ENCODE data around the gene EPRS1. TPM values are rescaled to one million over a fixed set of nuclear protein-coding genes. Genes with fewer than 3 reads are reported as not detected.
"Not testable (repeated sequence)": the region's sequence is repeated elsewhere in the genome, so short reads cannot be mapped to it uniquely, and the experiment has no call there.

EPRS1 gene
- total RNA-seq, 1 experiment from 2014 or later: 140 TPM

DNA sequence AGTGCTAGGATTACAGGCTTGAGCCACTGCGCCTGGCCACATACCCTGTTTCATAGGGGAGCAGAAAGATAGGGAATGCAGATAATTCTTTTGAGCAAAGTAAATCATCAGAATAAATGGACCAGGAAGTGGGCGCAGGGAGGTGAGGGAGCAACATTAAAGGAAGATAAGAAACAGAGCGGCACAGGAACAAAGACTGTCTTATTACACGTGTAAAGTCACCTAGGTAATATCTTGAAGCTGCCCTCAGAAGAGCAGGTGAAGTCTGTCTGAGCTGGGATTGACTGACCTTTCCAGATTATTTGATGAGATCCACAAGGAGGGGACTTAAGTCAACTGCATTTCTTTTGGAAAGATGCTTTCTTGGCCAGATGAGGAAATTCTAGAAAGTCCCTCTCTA is 7.7 kb downstream of the EPRS1 start:
- CTCF ChIA-PET: interaction anchor here (0.6 to 1.0 kb wide), 2 partner anchors 27 to 75 kb away, joined by 3 to 5 read pairs; no protein-coding TSS in a partner anchor
- TF ChIP-seq ATF1 (CRISPR knock-in tag; IDR thresholded peaks at IDR 0.05) (no peak), ZBTB21 (CRISPR knock-in tag; IDR thresholded peaks at IDR 0.05; ENCODE audit: borderline replicate concordance) (no peak), ZNF423 (CRISPR knock-in tag; IDR thresholded peaks at IDR 0.05) (no peak), NR2C2 (CRISPR knock-in tag; IDR thresholded peaks at IDR 0.05) (no peak)
- Mint-ChIP-seq H3K9me3 (no peaks in the 10 kb centered on the region), H3K27me3 (ENCODE audit: low read depth) (no peaks in the 10 kb centered on the region), H3K4me1 (no peaks in the 10 kb centered on the region), H3K27ac (peak overlapping the region; percentile 33; the same call in 1 of the 2 replicates), H3K36me3 (peaks cover 29% of the 10 kb centered on the region), H3K4me3 (no peak overlapping the region)
- DNase-seq (ENCODE audit: low spot score): no peak
- POLR2A ChIA-PET: no interaction called here
- ATAC-seq: no peak

- POLR2A ChIA-PET; DNase-seq (ENCODE audit: low spot score); H3K4me1 Mint-ChIP-seq; ATAC-seq; H3K9me3 Mint-ChIP-seq; H3K27me3 Mint-ChIP-seq (ENCODE audit: low read depth); H3K4me3 Mint-ChIP-seq: not testable (repeated sequence)
- CTCF ChIA-PET: interaction anchor here (1.0 kb wide), 1 partner anchor 26 kb away, joined by 3 read pairs; no protein-coding TSS in a partner anchor
- peaks cover 37% of the 10 kb centered on the region for H3K36me3 Mint-ChIP-seq
- H3K27ac Mint-ChIP-seq: 0 out of 2 replicates have a peak overlapping the region, but pooled peaks have one; percentile 58
These were observed 8.5 kb downstream of the EPRS1 start for GRCh38 chr1:220037810-220038209.

GRCh38 chr1:220032911-220033310 is 13.4 kb downstream of the EPRS1 start:
- ATAC-seq: no peak
- POLR2A ChIA-PET: interaction anchor here (0.5 kb wide), 1 partner anchor 23 kb away, joined by 3 read pairs; no protein-coding TSS in a partner anchor
- Mint-ChIP-seq H3K4me3 (no peak overlapping the region), H3K4me1 (no peaks in the 10 kb centered on the region), H3K9me3 (no peaks in the 10 kb centered on the region), H3K27me3 (ENCODE audit: low read depth) (no peaks in the 10 kb centered on the region), H3K27ac (no peak overlapping the region), H3K36me3 (peaks cover 54% of the 10 kb centered on the region)
- CTCF ChIA-PET: no interaction called here
- TF ChIP-seq RELA (CRISPR knock-in tag; IDR thresholded peaks at IDR 0.05; ENCODE audit: borderline replicate concordance) (no peak), TEAD4 (CRISPR knock-in tag; IDR thresholded peaks at IDR 0.05) (no peak), FOXK1 (CRISPR knock-in tag; IDR thresholded peaks at IDR 0.05) (no peak), AR (CRISPR knock-in tag; IDR thresholded peaks at IDR 0.05) (no peak), ARID4B (CRISPR knock-in tag; IDR thresholded peaks at IDR 0.05; ENCODE audit: borderline replicate concordance) (no peak), ESRRA (CRISPR knock-in tag; IDR thresholded peaks at IDR 0.05; ENCODE audit: borderline replicate concordance) (no peak), STAT6 (CRISPR knock-in tag; conservative IDR thresholded peaks at IDR 0.05; ENCODE audit: low read depth) (no peak), ZNF121 (CRISPR knock-in tag; IDR thresholded peaks at IDR 0.05) (no peak), EMX1 (CRISPR knock-in tag; IDR thresholded peaks at IDR 0.05) (no peak), CBFB (CRISPR knock-in tag; IDR thresholded peaks at IDR 0.05; ENCODE audit: low read depth) (no peak), ATF1 (CRISPR knock-in tag; IDR thresholded peaks at IDR 0.05) (no peak), ZNF423 (CRISPR knock-in tag; IDR thresholded peaks at IDR 0.05) (no peak), KAT7 (CRISPR knock-in tag; IDR thresholded peaks at IDR 0.05; ENCODE audit: borderline replicate concordance) (no peak), GTF2I (CRISPR knock-in tag; conservative IDR thresholded peaks at IDR 0.05) (no peak), CREB1 (CRISPR knock-in tag; IDR thresholded peaks at IDR 0.05) (no peak), ZBTB21 (CRISPR knock-in tag; IDR thresholded peaks at IDR 0.05; ENCODE audit: borderline replicate concordance) (no peak)
- TF ChIP-seq, protein P1, sequence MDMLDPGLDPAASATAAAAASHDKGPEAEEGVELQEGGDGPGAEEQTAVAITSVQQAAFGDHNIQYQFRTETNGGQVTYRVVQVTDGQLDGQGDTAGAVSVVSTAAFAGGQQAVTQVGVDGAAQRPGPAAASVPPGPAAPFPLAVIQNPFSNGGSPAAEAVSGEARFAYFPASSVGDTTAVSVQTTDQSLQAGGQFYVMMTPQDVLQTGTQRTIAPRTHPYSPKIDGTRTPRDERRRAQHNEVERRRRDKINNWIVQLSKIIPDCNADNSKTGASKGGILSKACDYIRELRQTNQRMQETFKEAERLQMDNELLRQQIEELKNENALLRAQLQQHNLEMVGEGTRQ (CRISPR knock-in tag; IDR thresholded peaks at IDR 0.05): no peak
- TF ChIP-seq, protein P2, sequence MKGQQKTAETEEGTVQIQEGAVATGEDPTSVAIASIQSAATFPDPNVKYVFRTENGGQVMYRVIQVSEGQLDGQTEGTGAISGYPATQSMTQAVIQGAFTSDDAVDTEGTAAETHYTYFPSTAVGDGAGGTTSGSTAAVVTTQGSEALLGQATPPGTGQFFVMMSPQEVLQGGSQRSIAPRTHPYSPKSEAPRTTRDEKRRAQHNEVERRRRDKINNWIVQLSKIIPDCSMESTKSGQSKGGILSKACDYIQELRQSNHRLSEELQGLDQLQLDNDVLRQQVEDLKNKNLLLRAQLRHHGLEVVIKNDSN (CRISPR knock-in tag; IDR thresholded peaks at IDR 0.05): no peak
- DNase-seq (ENCODE audit: low spot score): no peak
